Esophagus muscularis mucosa (tissue), 4 donors: ENCODE data around the gene NELFB. TPM values are rescaled to one million over a fixed set of nuclear protein-coding genes. Genes with fewer than 3 reads are reported as not detected.
"Not testable (repeated sequence)": the region's sequence is repeated elsewhere in the genome, so short reads cannot be mapped to it uniquely, and the experiment has no call there.

Experiments used
- DNase-seq: peaks from one replicate; pipeline ENCODE4 v3.0.0-alpha.2; 2017; ENCODE audit errors: extremely low spot score
- H3K27ac ChIP-seq, 4 donors: fragments of 200-600 bp; sonication (generic); replicated peaks in 1 of 4; 1 replicate in 3 of 4; 2 replicates in 1 of 4; pipeline ENCODE4 v1.5.1; 2016 to 2019; ENCODE audit warnings: mild to moderate bottlenecking in 1 of 4
- H3K27me3 ChIP-seq, 4 donors: fragments of 200-600 bp; sonication (generic); one replicate each; pipeline versions ENCODE4 v1.5.1 to v1.6.0; 2016 to 2019
- H3K36me3 ChIP-seq, 4 donors: fragments of 200-600 bp; sonication (generic); one replicate each; pipeline ENCODE4 v1.5.1; 2016 to 2019
- H3K4me1 ChIP-seq, 4 donors: fragments of 200-600 bp; sonication (generic); one replicate each; pipeline ENCODE4 v1.5.1; 2016 to 2019
- H3K4me3 ChIP-seq, 4 donors: fragments of 200-600 bp; sonication (generic); 1 replicate in 2 of 4; 2 replicates in 2 of 4; pipeline ENCODE4 v1.5.1; 2016 to 2019; ENCODE audit warnings: mild to moderate bottlenecking in 4 of 4, moderate library complexity in 1 of 4
- H3K9me3 ChIP-seq, 4 donors: fragments of 200-600 bp; sonication (generic); 1 replicate in 3 of 4; 2 replicates in 1 of 4; pipeline ENCODE4 v1.5.1; 2016 to 2019
- EP300 ChIP-seq: sonication (generic); formaldehyde crosslinking; IDR thresholded peaks from one replicate; pipeline ENCODE4 v1.6.1; 2017; ENCODE audit warnings: antibody characterized with exemption
- POLR2A ChIP-seq: fragments of 450-650 bp; IDR thresholded peaks from one replicate; pipeline ENCODE4 v1.6.1; 2017; ENCODE audit warnings: antibody characterized with exemption, moderate library complexity, mild to moderate bottlenecking, low read depth
- POLR2AphosphoS5 ChIP-seq, 2 donors: sonication (generic); formaldehyde crosslinking; IDR thresholded peaks; one replicate each; pipeline ENCODE4 v1.6.1; 2017; ENCODE audit warnings: antibody characterized with exemption in 2 of 2
- WGBS: methylation state at CpG from one replicate; pipeline ENCODE4 v1.1.5; 2018; 5-methylcytosine and 5-hydroxymethylcytosine counted together
- intact Hi-C: fragments of 100-400 bp; cut with DNase I; formaldehyde crosslinking; loops from one replicate; pipeline ENCODE4 v1.15.1; 2023
- total RNA-seq, 4 donors: library from RNA; depleted of rRNA; stranded (reverse); fragments of >200 nt; gene quantifications; one replicate each; pipeline versions ENCODE4 v1.1.0 to v1.2.1, GENCODE V29; 2016
- TF ChIP-seq, protein P1 (sequence below), 3 experiments: fragments of 200-600 bp in 2 of 3; fragments of 450-650 bp in 1 of 3; sonication (generic) in 2 of 3; IDR thresholded peaks; one replicate each; pipeline ENCODE4 v1.5.1; 2017 to 2019; ENCODE audit warnings: antibody characterized with exemption in 3 of 3, mild to moderate bottlenecking in 2 of 3, moderate library complexity in 1 of 3

Gene NELFB
- total RNA-seq, 4 donors from 2014 or later = 26.6 to 73.2 (median 48.8) TPM

DNA sequence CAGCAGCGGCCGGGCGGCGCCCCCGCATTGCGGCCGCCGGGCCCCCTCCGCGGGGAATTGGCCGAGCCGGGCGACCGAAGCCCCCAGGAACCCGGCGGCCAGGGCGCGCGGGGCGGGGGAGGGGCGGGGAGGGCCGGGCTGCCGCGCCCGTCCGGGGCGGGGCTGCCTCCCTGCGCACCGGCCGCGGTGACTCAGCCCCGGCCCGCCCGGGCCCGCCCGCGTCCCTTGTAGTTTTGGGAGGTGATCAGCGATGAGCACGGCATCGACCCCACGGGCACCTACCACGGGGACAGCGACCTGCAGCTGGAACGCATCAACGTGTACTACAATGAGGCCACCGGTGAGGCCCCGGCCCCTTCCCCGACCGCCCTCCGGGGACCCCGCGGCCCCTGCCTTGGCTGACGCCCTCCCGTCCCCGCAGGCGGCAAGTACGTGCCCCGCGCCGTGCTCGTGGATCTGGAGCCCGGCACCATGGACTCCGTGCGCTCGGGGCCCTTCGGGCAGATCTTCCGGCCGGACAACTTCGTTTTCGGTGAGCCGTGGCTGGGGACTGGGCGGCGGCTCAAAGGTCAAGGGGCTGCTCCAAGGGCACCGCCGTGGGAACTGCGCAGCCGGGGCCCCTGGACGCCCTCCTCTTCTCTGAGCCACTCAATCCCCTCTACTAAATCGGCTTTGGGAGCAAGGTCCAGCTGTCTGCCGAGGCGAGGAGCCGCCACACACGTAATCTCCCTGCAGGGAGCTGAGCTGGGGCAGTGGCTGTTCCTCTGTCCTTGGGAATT is 13.4 kb upstream of the NELFB start:
- no peaks in the 10 kb centered on the region for H3K27me3 ChIP-seq
- intact Hi-C loops = no loop called here
- H3K27ac ChIP-seq = peak overlapping the region; percentile 95 to 98 (median 96)
- no CpG with 5 or more reads among the region's 83 CpGs for WGBS
- peak overlapping the region; percentile 79 to 99 (median 86) for H3K4me3 ChIP-seq
- peaks cover 58 to 68% (median 63%) of the 10 kb centered on the region in 4 donors for H3K4me1 ChIP-seq
- DNase-seq = no peak
- H3K9me3 ChIP-seq = no peaks in the 10 kb centered on the region
- TF ChIP-seq POLR2AphosphoS5 (IDR thresholded peaks at IDR 0.05) (no peak), EP300 (no peak), POLR2A (no peak)
- TF ChIP-seq, protein P1, sequence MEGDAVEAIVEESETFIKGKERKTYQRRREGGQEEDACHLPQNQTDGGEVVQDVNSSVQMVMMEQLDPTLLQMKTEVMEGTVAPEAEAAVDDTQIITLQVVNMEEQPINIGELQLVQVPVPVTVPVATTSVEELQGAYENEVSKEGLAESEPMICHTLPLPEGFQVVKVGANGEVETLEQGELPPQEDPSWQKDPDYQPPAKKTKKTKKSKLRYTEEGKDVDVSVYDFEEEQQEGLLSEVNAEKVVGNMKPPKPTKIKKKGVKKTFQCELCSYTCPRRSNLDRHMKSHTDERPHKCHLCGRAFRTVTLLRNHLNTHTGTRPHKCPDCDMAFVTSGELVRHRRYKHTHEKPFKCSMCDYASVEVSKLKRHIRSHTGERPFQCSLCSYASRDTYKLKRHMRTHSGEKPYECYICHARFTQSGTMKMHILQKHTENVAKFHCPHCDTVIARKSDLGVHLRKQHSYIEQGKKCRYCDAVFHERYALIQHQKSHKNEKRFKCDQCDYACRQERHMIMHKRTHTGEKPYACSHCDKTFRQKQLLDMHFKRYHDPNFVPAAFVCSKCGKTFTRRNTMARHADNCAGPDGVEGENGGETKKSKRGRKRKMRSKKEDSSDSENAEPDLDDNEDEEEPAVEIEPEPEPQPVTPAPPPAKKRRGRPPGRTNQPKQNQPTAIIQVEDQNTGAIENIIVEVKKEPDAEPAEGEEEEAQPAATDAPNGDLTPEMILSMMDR (IDR thresholded peaks at IDR 0.05) = no peak
- H3K36me3 ChIP-seq = peaks cover 13 to 25% (median 19%) of the 10 kb centered on the region in 4 donors

DNA sequence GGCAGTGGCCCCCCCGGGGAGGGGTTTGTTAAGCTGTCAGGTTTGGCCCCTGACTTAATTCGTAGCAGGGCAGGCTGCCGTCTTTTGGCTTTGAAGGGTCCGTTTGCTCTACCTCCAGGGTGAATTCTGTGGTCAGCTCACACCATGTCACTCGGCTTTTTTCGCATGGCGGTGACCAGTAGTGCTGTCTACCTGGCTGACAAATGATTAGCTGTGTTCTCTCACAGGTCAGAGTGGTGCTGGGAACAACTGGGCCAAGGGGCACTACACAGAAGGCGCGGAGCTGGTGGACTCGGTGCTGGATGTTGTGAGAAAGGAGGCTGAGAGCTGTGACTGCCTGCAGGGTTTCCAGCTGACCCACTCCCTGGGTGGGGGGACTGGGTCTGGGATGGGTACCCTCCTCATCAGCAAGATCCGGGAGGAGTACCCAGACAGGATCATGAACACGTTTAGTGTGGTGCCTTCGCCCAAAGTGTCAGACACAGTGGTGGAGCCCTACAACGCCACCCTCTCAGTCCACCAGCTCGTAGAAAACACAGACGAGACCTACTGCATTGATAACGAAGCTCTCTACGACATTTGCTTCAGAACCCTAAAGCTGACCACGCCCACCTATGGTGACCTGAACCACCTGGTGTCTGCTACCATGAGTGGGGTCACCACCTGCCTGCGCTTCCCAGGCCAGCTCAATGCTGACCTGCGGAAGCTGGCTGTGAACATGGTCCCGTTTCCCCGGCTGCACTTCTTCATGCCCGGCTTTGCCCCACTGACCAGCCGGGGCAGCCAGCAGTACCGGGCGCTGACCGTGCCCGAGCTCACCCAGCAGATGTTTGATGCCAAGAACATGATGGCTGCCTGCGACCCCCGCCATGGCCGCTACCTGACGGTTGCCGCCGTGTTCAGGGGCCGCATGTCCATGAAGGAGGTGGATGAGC is 12.6 kb upstream of the NELFB start:
- H3K27ac ChIP-seq = peak overlapping the region; percentile 95 to 98 (median 96)
- H3K4me1 ChIP-seq = peaks cover 50 to 59% (median 56%) of the 10 kb centered on the region in 4 donors
- TF ChIP-seq, protein P1 (IDR thresholded peaks at IDR 0.05) = no peak
- no peak for TF ChIP-seq POLR2A
- no peak for TF ChIP-seq POLR2AphosphoS5 (IDR thresholded peaks at IDR 0.05)
- no peak for TF ChIP-seq EP300
- H3K4me3 ChIP-seq = peak overlapping the region; percentile 79 to 99 (median 86)
- 67% methylated on average over 26 of the region's 36 CpGs for WGBS
- no peak for DNase-seq
- peaks cover 13 to 25% (median 19%) of the 10 kb centered on the region in 4 donors for H3K36me3 ChIP-seq
- H3K9me3 ChIP-seq = no peaks in the 10 kb centered on the region
- intact Hi-C loops = no loop called here
- H3K27me3 ChIP-seq = no peaks in the 10 kb centered on the region

DNA sequence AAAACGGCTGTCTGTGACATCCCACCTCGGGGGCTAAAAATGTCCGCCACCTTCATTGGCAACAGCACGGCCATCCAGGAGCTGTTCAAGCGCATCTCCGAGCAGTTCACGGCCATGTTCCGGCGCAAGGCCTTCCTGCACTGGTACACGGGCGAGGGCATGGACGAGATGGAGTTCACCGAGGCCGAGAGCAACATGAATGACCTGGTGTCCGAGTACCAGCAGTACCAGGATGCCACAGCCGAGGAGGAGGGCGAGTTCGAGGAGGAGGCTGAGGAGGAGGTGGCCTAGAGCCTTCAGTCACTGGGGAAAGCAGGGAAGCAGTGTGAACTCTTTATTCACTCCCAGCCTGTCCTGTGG is 11.9 kb upstream of the NELFB start:
- WGBS = 86% methylated on average over 18 of the region's 18 CpGs
- peaks cover 13 to 25% (median 19%) of the 10 kb centered on the region in 4 donors for H3K36me3 ChIP-seq
- H3K4me1 ChIP-seq = peaks cover 43 to 52% (median 51%) of the 10 kb centered on the region in 4 donors
- H3K9me3 ChIP-seq, intact Hi-C loops, DNase-seq, H3K27ac ChIP-seq, H3K27me3 ChIP-seq, H3K4me3 ChIP-seq: not testable (repeated sequence)

DNA sequence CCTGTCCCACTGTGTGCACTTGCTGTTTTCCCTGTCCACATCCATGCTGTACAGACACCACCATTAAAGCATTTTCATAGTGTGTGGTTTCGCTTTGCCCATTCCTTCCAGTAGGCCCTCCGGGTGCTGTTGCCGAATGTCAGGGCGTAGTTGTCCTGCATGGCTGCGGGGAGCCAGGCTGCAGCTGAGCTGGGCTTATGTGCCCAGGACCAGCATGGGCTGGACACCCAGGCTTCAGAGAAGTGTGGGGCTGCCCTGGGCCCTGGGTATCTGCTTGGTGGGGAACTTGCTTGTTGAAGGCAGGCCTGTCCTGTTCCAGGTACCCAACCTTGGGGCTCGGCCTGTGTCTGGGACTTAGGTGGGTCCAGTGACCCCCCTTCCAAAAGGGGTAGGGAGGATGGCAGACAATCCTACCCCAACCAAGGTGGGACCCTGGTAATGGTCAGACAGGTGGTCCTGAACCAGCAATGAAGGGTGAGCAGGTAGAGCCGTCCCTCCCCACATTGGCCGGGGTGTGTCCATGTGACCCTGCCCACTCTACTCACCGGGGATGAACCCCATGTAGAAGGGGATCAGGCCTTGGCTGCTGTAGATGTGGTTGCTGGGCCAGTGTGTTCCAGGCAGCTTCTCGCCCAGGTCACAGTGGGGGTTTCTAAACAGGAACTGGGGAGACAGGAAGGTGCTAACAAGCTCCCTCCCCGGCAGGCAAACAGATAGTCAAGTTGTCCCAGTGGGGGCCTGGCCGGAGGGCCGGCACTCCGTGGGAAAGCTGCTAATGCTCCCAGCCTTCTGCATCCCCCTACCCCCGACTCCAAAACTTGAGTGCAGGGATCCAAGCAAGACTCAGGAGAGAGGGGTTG is 11.3 kb upstream of the NELFB start:
- TF ChIP-seq, protein P1 (IDR thresholded peaks at IDR 0.05) = no peak
- peak in 1 of 2 donors; percentile 19 for TF ChIP-seq POLR2AphosphoS5 (IDR thresholded peaks at IDR 0.05)
- 89% methylated on average over 6 of the region's 15 CpGs for WGBS
- Histone ChIP-seq H3K27ac (peak overlapping the region in 2 of 4 donors; percentile 5 to 22), H3K4me3 (no peak overlapping the region), H3K27me3 (no peaks in the 10 kb centered on the region), H3K36me3 (peaks cover 13 to 25% (median 19%) of the 10 kb centered on the region in 4 donors), H3K9me3 (no peaks in the 10 kb centered on the region), H3K4me1 (peaks cover 39 to 46% (median 45%) of the 10 kb centered on the region in 4 donors)
- intact Hi-C loops = no loop called here
- DNase-seq = no peak
